Measurements from ENCODE around the gene CLCN6.

Gene CLCN6

DNA sequence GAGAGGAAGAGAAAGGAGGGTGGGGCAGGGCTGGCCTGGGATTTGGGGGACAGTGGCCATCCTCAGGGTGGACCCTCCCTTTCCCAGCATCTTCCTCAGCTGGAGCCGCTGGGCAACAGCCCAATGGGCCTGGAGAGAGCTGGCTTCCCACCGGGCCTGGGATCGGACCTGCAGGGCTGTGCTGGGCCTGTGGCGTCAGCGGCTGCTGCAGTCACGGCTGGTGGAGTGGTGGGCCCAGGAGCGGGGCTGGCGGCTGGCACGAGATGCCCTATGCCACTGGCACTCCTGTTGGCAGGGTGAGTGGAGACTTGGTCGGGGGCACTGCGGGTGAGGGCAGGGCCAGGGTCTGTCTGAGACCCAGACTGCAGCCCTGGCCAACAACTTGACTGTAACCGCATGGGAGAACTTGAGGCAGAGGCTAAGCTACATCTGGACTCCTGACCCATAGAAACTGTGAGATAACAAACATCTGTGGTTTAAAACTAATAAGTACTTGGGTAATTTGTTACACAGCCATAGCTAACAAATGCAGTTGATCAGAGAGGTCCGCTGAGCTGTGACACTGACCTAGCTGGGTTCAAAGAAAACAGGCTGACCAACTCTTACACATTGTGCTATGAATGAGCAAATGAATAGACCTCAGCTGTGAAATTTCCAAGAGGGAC, 26.1 kb upstream of the CLCN6 start:
- no peak for DNase-seq (ENCODE audit: low read depth in 1 of 2, low spot score in 1 of 2)

GRCh38 chr1:11780380-11781147, 25.4 kb upstream of the CLCN6 start:
- no peak for DNase-seq (ENCODE audit: low read depth in 1 of 2, low spot score in 1 of 2)

- no peak for DNase-seq (ENCODE audit: low read depth in 1 of 2, low spot score in 1 of 2)
Observed at GRCh38 chr1:11781297-11781696, 24.7 kb upstream of the CLCN6 start.

DNA sequence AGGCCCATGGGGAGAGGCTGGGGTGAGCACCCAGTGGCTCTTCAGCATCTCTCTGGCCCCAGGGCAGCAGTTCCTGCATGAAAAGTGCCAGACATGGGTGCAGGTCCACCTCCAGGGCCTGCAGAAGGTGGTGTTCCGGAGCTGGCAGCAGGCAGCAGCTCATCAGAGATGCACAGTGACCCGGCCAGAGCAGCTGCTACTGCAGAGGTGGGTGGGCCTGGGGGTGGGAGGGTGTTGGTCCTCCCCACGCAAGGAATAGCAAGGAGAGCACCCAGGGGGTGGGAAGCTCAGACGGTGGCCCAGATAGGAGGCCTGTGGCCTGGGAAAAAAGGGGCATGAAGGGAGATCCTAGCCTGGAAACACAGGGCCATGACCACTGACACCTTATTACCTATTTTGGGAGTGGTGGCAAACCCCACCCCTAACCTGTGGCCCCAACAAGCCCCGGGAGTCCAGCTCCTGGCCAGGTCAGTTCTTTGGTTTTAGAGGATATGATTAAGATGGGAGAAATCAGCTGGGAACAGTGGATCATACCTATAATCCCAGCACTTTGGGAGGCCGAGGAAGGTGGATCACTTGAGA, 23.8 kb upstream of the CLCN6 start:
- no peak for DNase-seq (ENCODE audit: low read depth in 1 of 2, low spot score in 1 of 2)

GRCh38 chr1:11783556-11783955, 22.4 kb upstream of the CLCN6 start:
- no peak for DNase-seq (ENCODE audit: low read depth in 1 of 2, low spot score in 1 of 2)

GRCh38 chr1:11784256-11784992, 21.6 kb upstream of the CLCN6 start:
- no peak for DNase-seq (ENCODE audit: low read depth in 1 of 2, low spot score in 1 of 2)

DNA sequence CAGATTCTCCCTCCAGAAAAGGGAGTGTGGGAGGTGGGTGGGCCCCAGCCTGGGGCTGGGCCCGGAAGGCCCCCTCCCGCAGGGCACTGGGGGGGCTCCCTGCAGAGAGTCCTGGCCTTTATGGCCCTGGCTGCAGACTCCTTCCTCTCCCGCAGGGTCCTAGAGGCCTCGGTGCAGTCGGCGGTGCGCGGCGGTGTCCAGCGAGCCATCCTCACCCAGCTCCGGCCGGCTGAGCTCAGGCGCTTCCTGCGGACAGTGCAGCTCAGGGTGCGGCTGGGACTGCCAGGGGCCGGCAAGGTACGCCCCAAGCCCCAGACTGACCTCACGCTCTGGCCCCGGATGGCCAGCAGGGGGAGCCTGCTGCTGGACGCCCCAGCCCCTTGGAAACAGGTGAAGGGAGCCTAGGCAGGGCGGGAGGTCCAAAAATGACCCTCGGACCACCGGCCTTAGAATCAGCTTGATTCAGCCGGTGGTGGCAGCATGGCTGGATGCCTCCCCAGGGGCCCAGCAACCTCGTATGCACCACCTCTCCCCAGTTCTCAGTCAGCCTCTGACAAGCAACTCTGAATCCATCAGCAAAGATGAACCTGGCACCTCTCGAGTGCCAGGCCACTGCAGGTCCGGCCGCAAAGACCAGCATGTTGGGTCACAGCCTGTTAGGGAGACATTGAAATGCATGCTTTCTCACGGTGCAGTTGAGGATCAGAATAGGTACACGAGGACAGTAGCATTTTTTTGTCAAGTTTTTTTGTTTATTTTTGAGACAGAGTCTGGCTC, 20.8 kb upstream of the CLCN6 start:
- peak in 1 of 2 donors; percentile 27 for DNase-seq (ENCODE audit: low read depth in 1 of 2, low spot score in 1 of 2)

DNA sequence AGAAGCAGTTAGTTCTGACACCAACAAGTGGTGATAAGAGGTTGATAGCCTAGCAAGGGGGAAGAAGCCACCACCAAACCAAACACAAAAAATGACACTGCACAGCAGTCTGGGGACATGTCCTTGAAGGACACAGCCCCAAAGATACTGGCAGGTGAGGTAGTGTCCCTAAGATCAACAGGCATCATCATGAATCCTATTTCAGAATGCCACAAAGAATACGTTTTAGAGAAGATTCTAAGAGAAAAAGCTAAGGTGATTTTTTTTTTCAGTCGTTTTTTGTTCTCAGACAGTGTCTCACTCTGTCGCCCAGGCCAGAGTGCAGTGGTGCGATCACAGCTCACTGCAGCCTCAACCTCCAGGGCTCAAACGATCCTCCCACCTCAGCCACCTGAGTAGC, 19.8 kb upstream of the CLCN6 start:
- no peak for DNase-seq (ENCODE audit: low read depth in 1 of 2, low spot score in 1 of 2)

- DNase-seq (ENCODE audit: low read depth in 1 of 2, low spot score in 1 of 2) = no peak
Observed at GRCh38 chr1:11787251-11787803, 18.7 kb upstream of the CLCN6 start.

DNA sequence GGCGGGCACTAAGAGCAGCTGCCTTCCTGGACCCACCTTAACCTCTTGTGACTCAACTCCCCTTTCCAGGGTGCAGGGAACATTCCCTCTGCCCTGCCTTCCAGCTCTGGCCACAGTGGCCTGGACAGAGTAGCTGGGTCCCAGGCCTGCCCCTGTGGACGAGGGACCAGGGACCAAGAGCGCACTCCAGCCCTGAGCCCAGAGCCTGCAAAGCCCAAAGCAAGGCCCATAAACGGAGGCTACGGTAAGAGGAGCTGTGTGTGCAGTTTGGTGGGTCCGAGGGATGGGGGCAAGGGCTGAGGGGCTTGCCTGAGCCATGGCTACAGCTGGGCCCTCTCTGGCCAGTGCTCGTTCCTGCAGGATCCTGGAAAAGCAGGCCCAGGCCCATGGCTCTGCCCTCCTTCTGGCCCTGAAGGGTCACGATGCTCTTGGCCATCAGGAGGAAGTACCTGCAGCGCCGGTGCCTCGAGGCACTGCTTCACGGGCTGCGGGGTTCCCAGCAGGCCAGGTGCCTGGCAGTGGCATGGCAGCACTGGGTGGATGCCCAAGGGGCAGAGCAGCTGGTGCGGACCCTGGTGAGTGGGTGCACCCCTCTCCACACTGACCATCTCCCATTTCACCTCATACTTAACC, 18.1 kb upstream of the CLCN6 start:
- no peak for DNase-seq (ENCODE audit: low read depth in 1 of 2, low spot score in 1 of 2)

GRCh38 chr1:11788549-11789053, 17.4 kb upstream of the CLCN6 start:
- no peak for DNase-seq (ENCODE audit: low read depth in 1 of 2, low spot score in 1 of 2)

GRCh38 chr1:11789126-11790067, 16.6 kb upstream of the CLCN6 start:
- no peak for DNase-seq (ENCODE audit: low read depth in 1 of 2, low spot score in 1 of 2)

DNA sequence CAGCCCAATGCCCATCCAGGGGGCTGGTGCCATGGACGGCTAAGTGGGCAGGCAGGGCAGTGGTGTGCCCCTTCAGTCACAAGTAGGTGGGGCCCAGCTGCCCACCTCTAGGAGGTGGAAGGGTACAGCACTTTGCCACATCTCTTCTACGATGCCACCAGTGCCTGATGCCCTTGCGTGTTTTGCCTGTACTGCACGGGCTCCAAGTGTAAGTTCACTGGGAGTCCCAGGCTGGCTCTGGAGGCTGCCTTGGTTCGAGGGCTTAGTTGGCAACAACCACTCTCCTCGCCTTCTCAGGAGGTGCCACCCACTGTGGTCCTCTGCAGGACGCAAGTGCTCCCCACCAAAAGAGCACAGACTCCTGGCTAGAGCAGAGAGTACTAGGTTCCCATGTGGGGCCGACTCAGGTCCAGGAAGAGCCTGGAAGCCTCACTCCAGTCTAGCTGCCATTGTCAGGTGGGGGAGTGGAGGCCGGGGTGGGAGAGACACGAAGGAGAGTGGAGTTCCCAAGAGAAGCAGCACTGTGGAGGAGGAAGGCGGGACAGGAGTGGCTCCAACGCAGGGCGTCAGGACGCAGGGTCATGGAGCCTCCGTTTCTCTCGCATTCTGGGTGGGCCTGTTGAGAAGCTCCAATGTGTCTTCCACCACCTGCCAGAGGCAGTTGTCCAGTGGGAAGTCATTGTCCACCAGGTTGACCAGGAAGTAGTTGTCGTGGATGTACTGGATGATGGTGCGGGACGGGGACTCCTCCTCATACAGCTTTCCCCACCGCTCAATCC, 15.7 kb upstream of the CLCN6 start:
- no peak for DNase-seq (ENCODE audit: low read depth in 1 of 2, low spot score in 1 of 2)

GRCh38 chr1:11790880-11791715, 14.9 kb upstream of the CLCN6 start:
- no peak for DNase-seq (ENCODE audit: low read depth in 1 of 2, low spot score in 1 of 2)

DNA sequence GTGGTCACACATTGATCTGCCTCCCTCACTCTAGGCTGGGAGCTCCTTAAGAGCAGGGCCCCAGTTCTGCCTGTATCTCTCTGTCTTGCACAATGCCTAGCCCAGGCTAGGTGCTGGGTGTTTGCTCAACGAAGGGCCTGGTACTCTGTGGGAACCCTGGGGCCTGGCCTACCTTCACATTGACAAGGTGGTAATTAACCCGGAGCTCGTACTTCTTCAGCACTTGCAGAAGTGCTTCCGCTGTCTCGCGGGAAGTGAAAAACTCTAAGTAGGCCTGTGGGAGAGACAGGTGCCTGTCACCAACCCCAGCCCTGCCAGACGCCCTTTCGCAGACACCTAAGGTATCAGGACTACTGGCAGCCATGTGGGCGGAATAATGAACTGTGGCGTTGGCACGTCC, 13.9 kb upstream of the CLCN6 start:
- no peak for DNase-seq (ENCODE audit: low read depth in 1 of 2, low spot score in 1 of 2)

DNA sequence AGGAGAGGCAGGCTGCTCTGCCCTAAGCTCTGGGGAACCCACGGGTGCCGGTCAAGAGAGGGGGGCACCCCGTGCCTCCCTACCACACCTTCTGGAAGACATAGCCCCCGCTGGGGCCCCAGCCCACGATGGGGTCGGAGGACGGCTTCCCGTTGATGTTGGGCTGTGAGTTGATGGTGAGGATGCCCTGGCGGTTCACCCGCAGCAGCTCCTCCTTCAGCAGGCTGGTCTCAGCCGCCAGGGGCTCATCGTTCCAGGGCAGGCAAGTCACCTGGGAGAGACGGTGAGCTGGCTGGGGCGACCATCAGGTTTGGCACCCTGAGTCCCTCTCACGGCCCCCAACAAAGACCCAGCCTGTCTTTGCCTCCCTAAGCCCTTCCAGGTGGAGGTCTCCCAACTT, 12.2 kb upstream of the CLCN6 start:
- no peak for DNase-seq (ENCODE audit: low read depth in 1 of 2, low spot score in 1 of 2)

Measured in stimulated activated CD4-positive, alpha-beta T cell treated with anti-CD3 and anti-CD28 coated beads, Interleukin-15, amount 100 ng/mL, for 1 hour (primary cell).